HS-5 (cell line): ENCODE results near the gene OARD1.
A peak's percentile ranks its signal among the peaks of the same experiment; 100 is the strongest.

Source experiments
- DNase-seq: peaks from one replicate; pipeline ENCODE4 v3.0.0-alpha.2; 2012; ENCODE audit warnings: low read depth

Gene OARD1

DNA sequence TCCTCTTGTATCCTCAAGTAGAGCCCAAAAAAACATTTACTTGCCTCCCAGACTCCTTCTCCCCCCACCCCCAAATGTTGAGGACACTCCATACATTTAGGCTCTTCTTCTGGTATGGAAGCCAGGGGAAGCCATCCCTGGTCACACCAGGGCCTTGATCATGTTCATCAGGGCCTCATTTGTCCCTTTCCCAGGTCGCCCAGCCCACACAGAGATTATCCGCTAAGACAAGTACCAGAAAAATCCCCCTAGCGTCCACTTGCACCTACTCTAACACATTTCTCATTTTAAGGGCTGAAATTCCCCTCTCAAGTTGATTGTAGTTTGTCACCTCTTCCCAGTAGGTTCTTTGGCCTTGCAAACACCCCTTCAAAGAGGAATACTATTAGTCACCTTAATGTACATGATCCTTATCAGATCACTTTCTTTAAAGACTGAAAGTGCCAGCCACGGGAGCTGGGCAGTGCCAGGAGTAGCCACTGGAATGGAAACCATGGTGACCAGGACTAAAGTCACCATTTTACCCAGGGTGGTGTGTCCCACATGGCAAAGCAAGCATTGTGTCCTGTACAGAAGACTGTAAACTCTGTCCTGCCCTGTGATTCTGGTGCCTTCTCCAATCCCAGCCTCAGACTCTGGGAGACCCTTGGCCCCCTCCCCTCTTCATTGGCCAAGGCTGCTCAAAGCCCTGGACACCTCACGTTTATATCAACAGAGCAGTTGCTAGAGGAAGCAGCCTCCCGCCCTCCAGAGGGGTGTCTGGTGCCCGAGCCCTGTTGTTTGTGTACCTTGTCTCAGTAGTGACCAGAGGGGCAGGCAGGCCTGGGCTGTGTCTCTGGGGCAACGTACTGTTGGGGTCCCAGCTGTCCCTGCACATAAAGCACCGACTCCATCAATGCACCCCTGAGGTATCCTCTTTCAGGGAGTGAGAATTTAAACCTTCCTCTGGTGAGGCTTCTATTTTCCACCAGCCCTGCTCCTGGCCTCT, 24.1 kb downstream of the OARD1 start:
- DNase-seq: no peak

DNA sequence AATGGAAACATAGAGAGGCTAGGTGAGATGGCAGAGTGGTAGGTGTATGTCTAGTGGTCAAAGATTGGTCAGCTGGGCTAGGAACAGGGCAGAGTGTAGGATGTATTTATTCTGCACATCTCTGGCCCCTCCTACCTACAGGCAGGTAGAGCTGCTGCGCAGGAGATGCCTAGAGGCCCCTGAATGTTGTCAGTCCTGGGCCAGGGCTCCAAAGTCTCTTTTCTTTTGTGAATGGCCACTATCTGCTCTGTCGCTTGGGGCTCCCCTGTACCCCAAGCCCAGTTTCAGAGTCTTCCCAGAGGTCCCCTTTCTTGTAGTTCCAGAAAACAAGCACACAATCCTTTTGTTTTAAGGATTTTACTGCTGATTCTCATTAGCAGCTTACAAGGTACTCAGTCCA, 24.9 kb downstream of the OARD1 start:
- DNase-seq: no peak

DNA sequence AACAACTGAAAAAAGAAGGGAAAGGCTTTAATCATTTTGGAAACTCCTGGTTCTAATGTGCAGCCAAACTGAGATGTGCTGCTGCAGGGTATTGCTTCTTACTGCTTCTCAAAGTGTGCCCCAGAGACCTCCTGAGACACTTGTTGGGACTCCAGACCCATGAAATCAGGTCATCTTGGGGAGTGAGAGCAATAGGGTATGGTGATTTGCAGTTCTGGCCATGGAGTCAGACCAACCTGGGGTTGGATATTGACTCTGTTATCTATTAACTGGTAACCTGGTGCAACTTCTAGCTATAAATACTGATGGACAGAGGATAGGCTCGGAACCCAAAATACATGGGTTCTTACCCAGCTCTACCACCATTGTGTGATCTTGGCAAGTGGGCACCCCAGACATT, 26.1 kb downstream of the OARD1 start:
- DNase-seq: no peak

DNA sequence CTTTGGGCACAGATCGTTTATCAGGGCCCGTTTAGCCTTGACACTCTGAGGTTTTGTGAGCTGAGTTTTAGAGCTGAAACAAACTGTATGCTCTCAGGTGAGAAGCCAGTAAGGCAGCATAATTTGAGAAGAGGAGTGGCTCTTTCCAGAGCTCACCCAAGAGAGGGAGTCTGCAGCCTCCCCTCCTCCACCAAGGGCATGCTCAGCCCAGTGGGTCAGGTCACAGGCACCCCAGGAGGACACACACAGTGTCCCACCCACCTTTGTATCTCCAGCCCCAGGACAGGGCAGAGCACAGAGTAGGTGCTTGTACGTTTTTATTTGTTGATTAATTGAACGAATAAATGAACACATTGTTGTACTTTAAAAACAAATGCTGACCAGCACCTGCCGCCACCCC, 26.5 kb downstream of the OARD1 start:
- no peak for DNase-seq

DNA sequence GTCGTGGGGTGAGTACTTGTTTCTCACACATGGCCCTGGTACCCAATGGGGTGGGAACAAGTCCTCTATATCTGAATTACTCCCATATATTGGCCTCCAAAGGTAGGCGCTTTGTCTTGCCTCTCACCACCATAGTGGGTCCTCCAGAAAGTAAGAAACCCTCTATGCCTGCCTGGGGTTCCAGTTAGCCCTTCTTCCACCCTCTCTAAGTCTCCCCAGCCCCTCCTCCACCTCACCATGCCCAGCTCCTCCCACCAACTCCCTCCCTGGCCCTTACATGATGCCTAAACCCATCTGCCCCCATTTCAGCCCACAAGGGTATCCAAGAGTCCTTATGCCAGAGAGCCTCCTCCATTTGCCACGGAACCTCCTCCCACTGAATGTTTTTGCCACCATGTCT, 29.0 kb downstream of the OARD1 start:
- DNase-seq: no peak

DNA sequence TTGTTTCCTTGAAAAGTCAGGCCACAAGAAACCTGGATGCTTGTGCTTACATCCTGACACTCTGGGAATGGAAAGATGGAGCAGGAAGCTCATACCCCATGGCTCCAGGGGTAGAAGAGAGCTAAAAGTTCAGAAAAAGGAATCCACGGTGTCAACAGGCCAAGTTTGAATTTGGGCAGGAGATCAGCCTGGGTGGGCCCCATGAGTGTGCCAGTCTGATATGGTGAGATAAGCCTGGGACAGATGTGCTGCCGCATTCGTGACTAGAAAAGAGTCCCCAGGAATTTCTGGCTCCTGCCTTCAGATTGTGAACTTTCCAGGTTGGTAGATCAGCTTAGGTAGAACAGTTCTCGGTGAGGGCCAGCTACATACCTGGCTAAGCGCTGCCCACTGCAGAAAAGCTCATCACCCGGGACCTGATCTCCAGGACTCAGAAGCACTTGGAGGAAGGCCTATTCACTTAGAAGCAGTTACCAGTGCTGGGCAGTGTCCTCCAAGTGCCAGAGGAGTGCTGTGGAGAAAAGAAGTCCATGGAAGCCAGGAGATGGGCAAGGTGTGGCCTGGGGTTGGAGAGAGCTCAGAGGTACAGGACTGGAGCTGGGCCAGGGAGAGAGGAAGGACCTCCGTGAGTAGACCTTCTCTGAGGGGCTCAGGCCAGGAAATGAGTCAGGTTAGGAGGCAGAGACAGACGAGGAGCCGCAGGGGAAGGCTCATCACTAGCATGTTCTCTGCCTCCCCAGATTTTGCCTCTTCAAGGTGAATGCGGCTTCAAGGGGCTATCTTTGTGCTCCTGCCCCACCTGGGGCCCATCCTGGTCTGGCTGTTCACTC, 29.7 kb downstream of the OARD1 start, which contains the start of gene TSPO2:
Gene TSPO2 (plus strand): TSS at position 242 of the 830 bp plus-strand sequence. CDS start 519 bp downstream, at position 761.
- no peak for DNase-seq

DNA sequence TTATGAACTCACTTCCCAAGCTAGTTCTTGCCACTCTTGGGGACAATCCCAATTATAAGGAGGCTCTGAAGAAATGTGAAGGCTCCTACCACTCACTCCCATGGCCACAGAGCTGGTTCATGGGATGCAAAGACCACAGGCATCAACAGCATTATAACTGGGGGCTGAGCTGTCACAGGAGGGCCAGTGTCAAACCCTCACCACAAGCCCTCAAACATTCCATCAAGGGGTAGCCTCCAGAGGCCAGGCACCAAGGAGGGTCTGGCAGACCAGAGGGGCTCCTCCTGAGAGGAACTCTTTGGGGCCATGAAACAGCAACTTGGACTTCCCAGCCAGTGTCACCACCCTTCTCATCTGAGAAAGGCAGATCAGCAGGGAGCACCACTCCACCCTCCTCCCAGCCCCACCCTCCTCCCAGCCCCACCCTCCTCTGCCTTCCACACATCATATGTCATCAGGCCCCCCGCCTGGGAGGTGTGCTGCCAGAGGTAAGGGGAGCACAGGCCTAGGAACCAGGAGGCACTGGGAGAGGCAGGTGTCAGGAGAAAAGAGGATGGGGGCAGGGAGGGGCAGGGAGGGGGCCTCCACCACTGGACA, 31.1 kb downstream of the OARD1 start:
- DNase-seq: no peak

DNA sequence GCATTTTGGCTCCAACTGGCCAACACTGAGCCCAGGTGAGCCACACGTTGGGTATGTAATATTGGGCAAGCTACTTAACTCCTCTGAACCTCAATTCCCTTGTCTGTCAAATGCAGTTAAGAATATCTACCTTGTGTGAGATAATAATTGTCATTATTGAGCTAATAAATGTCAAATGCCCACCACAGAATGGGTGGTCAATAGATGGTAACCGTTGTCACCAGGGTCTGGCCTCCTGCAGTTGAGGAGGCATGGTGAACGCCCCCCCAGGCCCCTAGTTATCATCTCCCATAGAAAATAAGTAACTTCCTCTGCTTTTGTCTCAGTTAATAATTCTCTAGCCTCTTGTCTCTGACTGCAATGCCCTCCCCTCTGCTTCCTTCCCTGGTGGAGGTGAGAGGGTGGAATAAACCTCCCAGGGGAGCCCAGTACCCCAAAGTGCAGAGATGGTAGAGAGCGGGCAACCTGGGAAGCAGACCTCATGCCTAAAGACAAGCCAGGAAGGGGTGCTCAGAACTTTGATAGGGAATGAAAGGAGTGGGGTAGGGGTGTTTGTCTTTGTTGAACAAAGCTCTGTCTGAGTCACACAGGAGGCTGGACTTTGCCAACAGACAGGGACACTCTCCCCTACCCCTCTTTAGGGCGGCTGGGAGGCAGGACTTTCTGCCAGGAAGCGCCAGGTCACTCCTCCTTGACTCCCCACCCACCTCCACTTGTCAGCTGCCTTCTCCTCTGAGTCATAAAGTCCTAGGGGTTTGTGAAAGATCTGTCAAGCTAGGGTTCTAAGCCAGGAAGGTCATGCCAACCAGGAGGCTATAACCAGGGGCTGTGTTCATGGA, 31.8 kb downstream of the OARD1 start:
- no peak for DNase-seq

DNA sequence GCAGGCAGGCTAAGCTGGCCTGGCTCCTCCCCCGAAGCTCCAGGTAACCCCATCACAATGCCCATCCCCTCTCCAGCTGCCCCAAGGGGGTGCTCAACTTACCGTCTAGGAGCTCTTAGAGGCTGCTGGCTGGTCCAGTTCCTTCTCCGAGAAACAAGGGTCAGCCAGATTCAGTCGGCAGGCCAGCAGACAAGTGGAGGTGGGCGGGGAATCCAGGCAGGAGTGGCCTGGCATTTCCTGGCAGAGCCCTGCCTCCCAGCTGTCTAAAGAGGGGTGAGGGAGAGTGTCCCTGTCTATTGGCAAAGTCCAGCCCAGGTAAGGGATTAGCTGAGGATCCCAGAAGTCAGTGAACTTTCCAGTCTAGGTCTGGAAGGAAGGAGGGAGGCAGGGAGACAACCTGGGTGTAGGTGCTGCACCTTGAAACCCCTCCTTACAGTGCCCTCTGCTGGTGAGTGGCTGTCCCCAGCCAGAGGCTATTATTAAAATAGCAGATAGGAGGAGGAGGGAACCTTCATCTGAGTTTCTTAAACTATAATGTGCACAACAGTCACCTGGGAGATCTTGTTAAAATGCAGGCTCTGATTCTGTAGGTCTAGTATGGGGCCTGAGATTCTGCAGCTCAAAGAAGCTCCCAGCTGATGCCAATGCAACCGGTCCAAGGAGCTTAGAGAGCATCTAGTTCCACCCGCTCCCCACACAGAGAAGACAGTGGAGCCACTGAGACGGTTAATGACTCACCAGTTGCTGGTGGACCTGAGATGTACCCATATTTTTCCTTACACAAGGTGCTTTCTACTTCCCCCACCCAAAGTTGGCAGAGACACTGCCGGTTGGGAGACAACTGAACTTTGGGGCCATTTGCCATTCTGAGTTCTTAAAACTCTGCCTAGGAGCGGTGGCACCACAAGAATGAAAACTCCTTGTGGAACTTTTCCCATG, 32.8 kb downstream of the OARD1 start, which contains the start of gene UNC5CL:
Gene UNC5CL (minus strand): TSS at position 162 of the 939 bp plus-strand sequence. CDS start 4,147 bp downstream, outside the sequence.
- no peak for DNase-seq

DNA sequence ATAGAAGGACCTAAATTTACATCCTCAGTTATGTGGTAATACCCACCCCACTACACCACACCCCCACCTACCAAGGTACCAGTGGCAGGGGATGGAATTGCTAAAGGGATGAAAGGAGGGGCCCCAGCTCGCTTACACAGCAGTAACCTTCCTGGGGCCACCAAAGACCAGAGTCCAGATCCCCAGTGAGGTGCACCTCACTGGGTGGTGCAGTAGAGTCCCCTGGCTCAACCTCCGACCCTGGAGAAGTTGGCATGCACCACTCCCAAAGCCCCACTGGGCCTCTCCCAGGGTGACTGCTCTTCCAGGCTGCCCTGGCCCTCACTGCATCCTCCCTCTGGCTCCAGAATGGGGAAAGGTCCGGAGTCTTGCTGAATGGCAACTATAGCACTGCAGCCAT, 34.0 kb downstream of the OARD1 start:
- no peak for DNase-seq

DNA sequence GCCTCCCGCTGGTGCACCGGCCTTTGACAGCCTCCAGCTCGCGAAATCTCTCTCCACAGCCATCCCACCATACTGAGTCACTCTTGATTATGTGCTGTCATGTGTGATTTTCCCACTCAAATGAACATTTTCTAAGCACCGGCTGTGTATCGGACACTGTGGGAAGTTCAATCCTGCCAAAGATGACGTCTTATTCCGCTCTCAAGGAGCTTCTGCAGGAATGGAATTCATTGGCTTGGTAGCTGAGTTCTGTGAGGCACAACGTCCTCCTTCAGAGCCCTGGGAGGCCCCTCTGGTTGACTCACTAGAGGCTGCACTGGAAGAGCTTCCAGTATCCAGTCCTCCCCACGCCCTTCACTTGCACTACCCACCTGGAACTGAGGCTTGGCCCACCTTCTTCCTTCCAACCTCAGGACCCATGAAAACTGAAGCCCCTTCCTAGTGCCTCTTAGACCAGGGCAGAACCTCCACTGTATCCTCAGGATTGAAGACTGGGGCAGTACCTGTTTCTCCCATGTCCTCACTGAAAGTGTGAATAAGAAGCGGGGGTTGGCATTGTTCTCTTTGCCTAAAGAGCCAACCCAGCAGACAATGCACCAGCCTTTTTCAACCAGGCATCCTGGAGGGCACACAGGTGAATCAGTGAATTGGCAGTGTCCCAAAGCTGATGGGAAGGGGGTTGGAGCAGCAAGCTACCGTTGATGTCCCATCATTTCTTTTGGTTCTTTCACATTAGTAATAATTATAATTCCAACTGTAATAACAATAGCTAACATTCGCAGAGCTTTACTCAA, 34.9 kb downstream of the OARD1 start:
- no peak for DNase-seq

DNA sequence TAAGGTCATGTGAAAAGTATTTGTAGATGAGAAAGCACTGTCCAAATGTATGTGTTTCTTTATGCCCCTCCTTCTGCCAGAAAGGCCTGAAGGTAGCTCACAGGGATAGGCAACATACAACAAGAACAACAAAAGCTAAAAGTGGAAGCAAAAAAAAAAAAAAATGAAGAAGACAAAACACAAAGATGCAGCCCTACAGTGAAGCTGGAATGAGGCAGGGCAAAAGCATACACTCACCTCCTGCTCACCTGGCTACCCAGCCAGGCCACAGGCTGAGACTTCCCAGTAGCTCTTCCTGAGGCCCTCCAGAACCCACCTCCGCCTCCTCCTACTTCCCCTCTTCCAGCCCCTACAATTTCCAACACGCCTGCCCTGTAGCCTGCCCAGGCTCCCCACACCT, 35.6 kb downstream of the OARD1 start:
- no peak for DNase-seq

DNA sequence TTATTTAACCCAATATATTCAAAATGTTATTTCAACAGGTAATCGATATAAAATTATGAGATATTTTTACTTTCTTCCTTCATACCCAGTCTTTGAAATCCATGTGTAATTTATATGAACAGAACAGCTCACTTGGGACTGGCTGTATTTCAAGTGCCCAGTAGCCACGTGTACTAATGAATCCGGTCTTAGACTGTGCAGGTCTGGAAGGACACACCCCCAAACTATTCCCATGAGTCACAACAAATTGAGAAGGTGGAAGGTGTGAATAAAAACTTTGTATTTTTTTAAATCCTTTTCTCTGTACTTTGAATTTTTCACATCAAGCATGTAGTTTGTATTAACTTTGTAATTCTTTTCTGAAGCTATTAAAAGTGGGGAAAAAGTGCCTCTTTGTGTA, 36.0 kb downstream of the OARD1 start:
- no peak for DNase-seq

DNA sequence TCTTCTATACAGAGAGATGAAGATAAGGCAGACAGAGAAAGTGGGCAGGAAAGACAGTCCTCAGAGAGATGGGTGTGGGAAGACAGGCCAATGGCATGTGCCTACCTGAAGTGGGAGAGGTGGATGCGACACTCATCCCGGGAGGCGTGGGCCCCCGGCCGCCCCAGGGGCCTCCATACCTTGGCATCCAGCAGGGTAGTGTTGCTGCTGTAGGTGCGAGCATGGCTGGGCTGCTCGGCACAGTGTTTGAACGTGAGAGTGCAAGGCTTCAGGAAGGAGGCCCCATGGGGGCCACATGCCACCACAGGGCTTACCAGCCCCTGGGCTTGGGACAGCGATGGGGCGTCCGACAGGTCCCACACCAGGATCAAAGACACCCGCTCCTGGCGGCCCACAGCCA, 38.4 kb downstream of the OARD1 start:
- DNase-seq: no peak

DNA sequence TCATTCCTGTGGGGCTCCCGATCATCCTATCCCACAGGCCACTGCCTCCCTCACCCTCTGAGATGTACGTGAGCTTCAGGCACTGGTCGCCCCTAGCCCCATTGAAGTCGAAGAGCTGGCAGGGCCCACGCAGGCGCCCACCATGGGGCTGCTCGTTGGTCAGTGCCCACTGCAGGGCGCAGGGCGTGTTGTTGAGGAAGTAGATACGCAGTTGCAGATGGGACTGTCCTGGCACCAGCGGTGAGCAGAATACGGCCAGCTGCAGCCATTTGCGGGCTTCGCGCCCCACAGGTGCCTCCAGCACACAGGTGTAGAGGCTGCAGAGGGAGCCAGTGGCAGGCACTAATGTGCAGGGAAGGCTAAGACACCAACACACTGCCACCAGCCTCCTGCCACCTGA, 39.3 kb downstream of the OARD1 start:
- no peak for DNase-seq

DNA sequence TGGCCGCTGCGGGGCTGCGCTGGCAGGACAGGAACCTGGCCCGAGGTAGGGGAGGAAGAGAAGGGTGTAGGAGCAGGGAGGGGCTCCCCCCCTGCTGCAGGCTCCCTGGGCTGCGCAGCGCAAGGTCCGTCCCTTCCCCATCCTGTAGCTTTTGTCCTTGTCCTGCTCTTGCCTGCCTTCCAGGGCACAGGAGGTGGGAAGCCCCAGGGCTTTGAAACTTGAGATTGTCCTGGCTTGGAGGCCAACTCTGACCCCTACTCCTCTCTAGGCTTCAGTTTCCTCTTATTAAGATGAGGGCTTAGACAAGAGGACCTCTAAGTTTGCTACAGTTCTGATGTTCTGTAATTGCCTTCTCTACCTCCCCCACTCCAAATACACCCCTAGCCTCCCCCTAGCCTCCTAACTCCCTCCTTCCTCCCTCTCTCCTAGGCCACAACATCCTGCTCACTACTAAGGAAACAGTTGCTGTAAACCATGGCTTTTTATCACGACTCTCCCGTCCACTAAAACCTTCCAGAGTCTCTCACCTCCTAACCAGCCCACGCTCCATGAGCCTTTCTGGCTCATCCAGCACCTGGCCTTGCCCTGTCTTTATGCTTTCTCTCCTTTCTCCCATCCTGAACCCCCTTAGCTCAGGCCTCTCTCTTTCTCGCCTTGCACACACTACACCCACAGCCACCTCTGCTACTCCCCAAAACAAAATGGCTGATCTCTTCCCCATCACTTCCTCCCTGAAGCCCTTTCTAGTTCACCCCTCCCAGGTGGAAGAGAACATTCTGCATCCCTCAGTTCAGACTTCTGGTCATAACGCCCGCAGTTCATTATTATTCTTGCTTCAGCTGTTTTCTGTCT, 43.4 kb downstream of the OARD1 start:
- no peak for DNase-seq

DNA sequence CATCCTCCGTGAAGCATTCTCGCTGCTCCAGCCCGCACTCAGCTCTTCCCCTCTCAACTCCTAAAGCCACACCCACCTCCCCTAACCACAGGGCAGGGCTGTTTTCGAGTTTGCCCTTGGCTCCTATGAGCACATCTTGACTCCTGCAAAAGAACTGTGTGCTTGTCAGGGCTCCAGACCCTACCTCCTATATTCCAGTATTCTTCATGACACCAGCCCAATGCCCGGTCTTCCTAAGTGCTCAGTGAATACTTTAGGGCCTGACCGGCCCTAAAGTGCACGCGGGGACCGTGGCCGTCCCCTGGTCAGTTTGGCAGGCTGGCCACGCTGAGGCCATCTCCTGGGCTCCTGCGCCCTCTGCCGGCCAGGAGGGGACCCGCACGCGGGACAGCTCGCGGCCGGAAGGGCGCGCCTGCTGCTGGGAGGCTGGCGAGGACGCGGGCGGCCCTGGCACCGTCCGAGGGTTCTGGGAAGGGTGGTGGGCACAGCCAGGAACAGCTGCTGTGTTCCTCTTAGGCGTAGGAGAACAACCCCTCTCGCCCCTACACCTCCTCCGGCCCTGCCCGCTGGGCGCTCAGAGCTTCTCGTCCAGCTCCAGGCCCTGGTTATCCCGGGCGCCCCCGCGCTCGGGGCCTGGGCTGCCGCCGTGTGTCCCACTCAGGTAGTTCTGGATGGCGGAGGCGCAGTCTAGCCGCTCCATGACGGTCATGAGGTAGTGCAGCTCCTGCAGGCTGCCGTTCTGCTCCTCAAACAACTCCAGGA, 44.2 kb downstream of the OARD1 start:
- peak; percentile 36 for DNase-seq

DNA sequence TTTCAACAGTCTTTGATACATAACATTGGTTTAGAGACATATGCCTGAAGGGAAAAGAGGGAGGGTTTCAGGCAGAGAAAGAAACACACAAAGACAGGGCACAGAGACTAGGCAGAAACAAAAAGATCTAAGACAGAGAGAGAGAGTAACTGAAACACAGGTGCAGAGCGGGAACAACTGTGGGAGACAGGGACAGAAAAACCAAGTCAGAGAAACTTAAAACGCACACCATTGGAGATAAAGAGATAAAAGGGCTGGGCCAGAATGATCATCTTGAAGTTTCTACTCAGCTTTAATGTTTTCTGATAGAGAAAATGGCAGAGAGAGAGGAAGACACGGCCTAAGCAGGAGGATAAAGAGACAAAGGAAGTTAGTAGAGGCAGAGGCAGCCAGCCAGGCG, 44.9 kb downstream of the OARD1 start:
- no peak for DNase-seq
